ENCODE measurements around the gene AMTN.

- no peak for TF ChIP-seq EZH2 (IDR thresholded peaks at IDR 0.05; ENCODE audit: insufficient read depth, poor library complexity, severe bottlenecking)
- no peak for TF ChIP-seq EZH2phosphoT487 (IDR thresholded peaks at IDR 0.05; ENCODE audit: insufficient read depth, low read depth)
These were observed 44.7 kb upstream of the AMTN start for GRCh38 chr4:70473679-70474078.
